K562 (cell line): ENCODE results near the gene SCN7A. TPM values are rescaled to one million over a fixed set of nuclear protein-coding genes. Genes with fewer than 3 reads are reported as not detected.
A peak's percentile ranks its signal among the peaks of the same experiment; 100 is the strongest.

ENCODE experiments used
- HDAC2 ChIP-seq: fragments of 450-650 bp; IDR thresholded peaks from 2 replicates; pipeline ENCODE4 v1.6.1; 2016; ENCODE audit warnings: mild to moderate bottlenecking
- IRF2 ChIP-seq: sonication (generic); formaldehyde crosslinking; IDR thresholded peaks from 2 replicates; pipeline ENCODE4 v1.8.1; 2022; ENCODE audit warnings: mild to moderate bottlenecking, missing genetic modification reagents
- L3MBTL2 ChIP-seq: fragments of 450-650 bp; IDR thresholded peaks from 2 replicates; pipeline ENCODE4 v1.6.1; 2016; ENCODE audit warnings: mild to moderate bottlenecking, moderate library complexity
- NFIX ChIP-seq: fragments of 250-450 bp; sonication (Bioruptor Pico); IDR thresholded peaks from 2 replicates; pipeline ENCODE4 v1.4.0; 2020; ENCODE audit warnings: low read depth, mild to moderate bottlenecking, moderate library complexity
- RCOR1 ChIP-seq, 2 experiments: IDR thresholded peaks; 2 replicates each; pipeline ENCODE4 v1.6.1; 2012; ENCODE audit warnings: low read depth in 2 of 2, low read length in 2 of 2, borderline replicate concordance in 1 of 2, improper control_type of control experiment in 1 of 2
- SMAD2 ChIP-seq: fragments of 150-350 bp; IDR thresholded peaks from 2 replicates; pipeline ENCODE4 v1.6.1; 2014; ENCODE audit warnings: low read depth, mild to moderate bottlenecking, low read length
- SMARCE1 ChIP-seq: fragments of 450-650 bp; IDR thresholded peaks from 2 replicates; pipeline ENCODE4 v1.7.1; 2016; ENCODE audit warnings: mild to moderate bottlenecking
- TAL1 ChIP-seq: fragments of 450-650 bp; IDR thresholded peaks from 2 replicates; pipeline ENCODE4 v1.6.1; 2016; ENCODE audit warnings: mild to moderate bottlenecking
- TARDBP ChIP-seq: fragments of 450-650 bp; IDR thresholded peaks from 2 replicates; pipeline ENCODE4 v1.6.1; 2016
- ZNF717 ChIP-seq: fragments of 250-450 bp; sonication (Bioruptor Pico); IDR thresholded peaks from 2 replicates; pipeline ENCODE4 v1.5.0; 2021
- ZNF77 ChIP-seq: fragments of 250-450 bp; sonication (Bioruptor Pico); IDR thresholded peaks from 2 replicates; pipeline ENCODE4 v1.5.0; 2020
- polyA plus RNA-seq, 8 experiments: library from polyadenylated mRNA; depleted of rRNA in 4 of 8; stranded (reverse) in 5 of 8; unstranded in 3 of 8; fragments of >200 nt; fragmentation: Nextera tagmentation in 2 of 8; fragmentation: Illumina TruSeq in 1 of 8; extraction: Ambion mirVana in 2 of 8; extraction: Trizol in 1 of 8; gene quantifications; 2 replicates each; pipeline versions ENCODE4 v1.2.1 to v1.2.3, GENCODE V29; 2011 to 2014; ENCODE audit warnings: inconsistent platforms in 1 of 8, missing spikeins in 1 of 8
- total RNA-seq, 7 experiments: library from RNA; depleted of rRNA in 6 of 7; stranded (reverse); fragments of >200 nt in 6 of 7; fragmentation: Illumina TruSeq in 2 of 7; extraction: Trizol in 2 of 7; gene quantifications; 2 replicates each; pipeline versions ENCODE4 v1.2.1 to v1.2.3, GENCODE V29; 2011 to 2021; ENCODE audit warnings: low replicate concordance in 1 of 7
- TF ChIP-seq, protein P1 (sequence below), 2 experiments: fragments of 450-650 bp in 1 of 2; sonication (generic) in 1 of 2; formaldehyde crosslinking in 1 of 2; IDR thresholded peaks; 2 replicates each; pipeline versions ENCODE4 v1.7.1 to v1.9.0; 2016 to 2022; ENCODE audit warnings: inconsistent platforms in 1 of 2, mild to moderate bottlenecking in 1 of 2, missing genetic modification reagents in 1 of 2
- TF ChIP-seq, protein P2 (sequence below), 2 experiments: fragments of 450-650 bp in 1 of 2; sonication (generic) in 1 of 2; formaldehyde crosslinking in 1 of 2; IDR thresholded peaks in 1 of 2; conservative IDR thresholded peaks in 1 of 2; 2 replicates each; pipeline versions ENCODE4 v1.6.1 to v1.8.1; 2016 to 2023; ENCODE audit warnings: mild to moderate bottlenecking in 2 of 2, moderate library complexity in 2 of 2, inconsistent platforms in 1 of 2, missing genetic modification reagents in 1 of 2
- TF ChIP-seq, protein P3 (sequence below), 2 experiments: IDR thresholded peaks in 1 of 2; conservative IDR thresholded peaks in 1 of 2; 2 replicates each; pipeline ENCODE4 v1.6.1; 2016; ENCODE audit warnings: low read depth in 2 of 2, mild to moderate bottlenecking in 1 of 2, missing compliant biosample characterization in 1 of 2, missing genetic modification characterization in 1 of 2, moderate library complexity in 1 of 2

The SCN7A gene
- total and polyA plus RNA-seq, 9 of the 15 experiments (the other 6 are each of a cell fraction or from before 2014, with no cell fraction given), result under 0.01 to 0.05 (median 0.03) TPM; not detected in 3

DNA sequence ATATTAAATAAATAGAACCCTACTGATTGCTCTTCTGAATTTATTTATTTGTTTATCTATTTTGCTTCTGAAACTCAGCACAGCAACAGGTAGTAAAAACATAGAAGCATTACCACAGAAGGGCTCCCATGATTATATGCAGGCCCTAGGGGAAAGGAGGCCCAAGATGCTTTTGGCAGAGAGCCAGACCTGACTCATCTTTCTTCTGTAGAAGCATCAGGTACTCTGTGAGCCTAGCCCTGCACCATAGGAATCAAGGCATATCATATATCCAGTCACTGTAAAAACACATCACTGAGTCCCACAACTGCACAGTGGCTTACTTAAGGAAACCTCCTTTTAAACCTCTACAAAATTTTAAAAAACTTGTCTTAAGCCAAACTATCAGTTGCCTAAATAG, 120.1 kb downstream of the SCN7A start (continued):
- TF ChIP-seq, protein P1, sequence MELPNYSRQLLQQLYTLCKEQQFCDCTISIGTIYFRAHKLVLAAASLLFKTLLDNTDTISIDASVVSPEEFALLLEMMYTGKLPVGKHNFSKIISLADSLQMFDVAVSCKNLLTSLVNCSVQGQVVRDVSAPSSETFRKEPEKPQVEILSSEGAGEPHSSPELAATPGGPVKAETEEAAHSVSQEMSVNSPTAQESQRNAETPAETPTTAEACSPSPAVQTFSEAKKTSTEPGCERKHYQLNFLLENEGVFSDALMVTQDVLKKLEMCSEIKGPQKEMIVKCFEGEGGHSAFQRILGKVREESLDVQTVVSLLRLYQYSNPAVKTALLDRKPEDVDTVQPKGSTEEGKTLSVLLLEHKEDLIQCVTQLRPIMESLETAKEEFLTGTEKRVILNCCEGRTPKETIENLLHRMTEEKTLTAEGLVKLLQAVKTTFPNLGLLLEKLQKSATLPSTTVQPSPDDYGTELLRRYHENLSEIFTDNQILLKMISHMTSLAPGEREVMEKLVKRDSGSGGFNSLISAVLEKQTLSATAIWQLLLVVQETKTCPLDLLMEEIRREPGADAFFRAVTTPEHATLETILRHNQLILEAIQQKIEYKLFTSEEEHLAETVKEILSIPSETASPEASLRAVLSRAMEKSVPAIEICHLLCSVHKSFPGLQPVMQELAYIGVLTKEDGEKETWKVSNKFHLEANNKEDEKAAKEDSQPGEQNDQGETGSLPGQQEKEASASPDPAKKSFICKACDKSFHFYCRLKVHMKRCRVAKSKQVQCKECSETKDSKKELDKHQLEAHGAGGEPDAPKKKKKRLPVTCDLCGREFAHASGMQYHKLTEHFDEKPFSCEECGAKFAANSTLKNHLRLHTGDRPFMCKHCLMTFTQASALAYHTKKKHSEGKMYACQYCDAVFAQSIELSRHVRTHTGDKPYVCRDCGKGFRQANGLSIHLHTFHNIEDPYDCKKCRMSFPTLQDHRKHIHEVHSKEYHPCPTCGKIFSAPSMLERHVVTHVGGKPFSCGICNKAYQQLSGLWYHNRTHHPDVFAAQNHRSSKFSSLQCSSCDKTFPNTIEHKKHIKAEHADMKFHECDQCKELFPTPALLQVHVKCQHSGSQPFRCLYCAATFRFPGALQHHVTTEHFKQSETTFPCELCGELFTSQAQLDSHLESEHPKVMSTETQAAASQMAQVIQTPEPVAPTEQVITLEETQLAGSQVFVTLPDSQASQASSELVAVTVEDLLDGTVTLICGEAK (IDR thresholded peaks at IDR 0.05), result no peak
- TF ChIP-seq, protein P1 (CRISPR knock-in tag; IDR thresholded peaks at IDR 0.05), result no peak
- peak; percentile 49; the same call in 1 of the 2 replicates for TF ChIP-seq HDAC2
- TF ChIP-seq NFIX (CRISPR knock-in tag), result peak; percentile 72
- TF ChIP-seq SMAD2, result no peak
- TF ChIP-seq ZNF77 (CRISPR knock-in tag), result no peak
- TF ChIP-seq, protein P2, sequence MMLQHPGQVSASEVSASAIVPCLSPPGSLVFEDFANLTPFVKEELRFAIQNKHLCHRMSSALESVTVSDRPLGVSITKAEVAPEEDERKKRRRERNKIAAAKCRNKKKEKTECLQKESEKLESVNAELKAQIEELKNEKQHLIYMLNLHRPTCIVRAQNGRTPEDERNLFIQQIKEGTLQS (IDR thresholded peaks at IDR 0.05), result peak; percentile 53
- TF ChIP-seq, protein P2 (CRISPR knock-in tag; conservative IDR thresholded peaks at IDR 0.05), result no peak
- TF ChIP-seq RCOR1 (IDR thresholded peaks at IDR 0.05; ENCODE audit: borderline replicate concordance in 1 of 2, low read depth in 2 of 2, low read length in 2 of 2), result peak; percentile 38 to 91; a peak in 3 of 4 replicates
- no peak for TF ChIP-seq TARDBP
- TF ChIP-seq, protein P3, sequence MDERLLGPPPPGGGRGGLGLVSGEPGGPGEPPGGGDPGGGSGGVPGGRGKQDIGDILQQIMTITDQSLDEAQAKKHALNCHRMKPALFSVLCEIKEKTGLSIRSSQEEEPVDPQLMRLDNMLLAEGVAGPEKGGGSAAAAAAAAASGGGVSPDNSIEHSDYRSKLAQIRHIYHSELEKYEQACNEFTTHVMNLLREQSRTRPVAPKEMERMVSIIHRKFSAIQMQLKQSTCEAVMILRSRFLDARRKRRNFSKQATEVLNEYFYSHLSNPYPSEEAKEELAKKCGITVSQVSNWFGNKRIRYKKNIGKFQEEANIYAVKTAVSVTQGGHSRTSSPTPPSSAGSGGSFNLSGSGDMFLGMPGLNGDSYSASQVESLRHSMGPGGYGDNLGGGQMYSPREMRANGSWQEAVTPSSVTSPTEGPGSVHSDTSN (CRISPR knock-in tag; IDR thresholded peaks at IDR 0.05; ENCODE audit: low read depth), result no peak
- TF ChIP-seq, protein P3 (tag; conservative IDR thresholded peaks at IDR 0.05; ENCODE audit: low read depth), result no peak
- no peak for TF ChIP-seq IRF2 (CRISPR knock-in tag)
- TF ChIP-seq TAL1, result no peak
- no peak for TF ChIP-seq L3MBTL2
- peak; percentile 48 for TF ChIP-seq SMARCE1
- no peak for TF ChIP-seq ZNF717 (CRISPR knock-in tag)
